CD4-positive, alpha-beta memory T cell (primary cell): ENCODE results near the gene SIN3B. TPM values are rescaled to one million over a fixed set of nuclear protein-coding genes. Genes with fewer than 3 reads are reported as not detected.
A peak's percentile ranks its signal among the peaks of the same experiment; 100 is the strongest.

Source experiments
- CTCF ChIA-PET: fragments of 350-600 bp; sonication (Branson Sonifier 250); formaldehyde crosslinking; loops from one replicate; lab custom pipeline; 2021; ENCODE audit warnings: inconsistent platforms; ENCODE audit not compliant: partially characterized antibody; lab: Charles Lee
- POLR2A ChIA-PET: fragments of 350-600 bp; sonication (Branson Sonifier 250); formaldehyde crosslinking; loops from one replicate; lab custom pipeline; 2021; ENCODE audit not compliant: partially characterized antibody; lab: Charles Lee
- DNase-seq, 5 donors: peaks; one replicate each; pipeline versions ENCODE4 v3.0.0 to v3.0.0-alpha.2; 2020 to 2022; ENCODE audit warnings: mixed read lengths in 1 of 5
- H3K27ac ChIP-seq: one replicate; pipeline ENCODE4 v1.7.0; 2013; ENCODE audit warnings: low read depth, low read length
- H3K27me3 ChIP-seq: 2 replicates; pipeline ENCODE4 v1.7.0; 2013; ENCODE audit warnings: mild to moderate bottlenecking, low read length, moderate library complexity; ENCODE audit not compliant: insufficient read depth
- H3K36me3 ChIP-seq: 2 replicates; pipeline ENCODE4 v1.7.0; 2013; ENCODE audit warnings: mild to moderate bottlenecking, low read length, moderate library complexity; ENCODE audit not compliant: insufficient read depth
- H3K4me1 ChIP-seq: 2 replicates; pipeline ENCODE4 v1.7.0; 2013; ENCODE audit warnings: mild to moderate bottlenecking, low read length, moderate library complexity; ENCODE audit not compliant: insufficient read depth
- H3K4me3 ChIP-seq, 2 donors: one replicate each; pipeline ENCODE4 v1.7.0; 2013; ENCODE audit warnings: low read length in 2 of 2, mild to moderate bottlenecking in 1 of 2
- H3K9me3 ChIP-seq, 2 donors: one replicate each; pipeline ENCODE4 v1.7.0; 2013; ENCODE audit warnings: low read length in 2 of 2, control low read depth in 1 of 2; ENCODE audit not compliant: control insufficient read depth in 1 of 2
- H3K27ac Mint-ChIP-seq, 7 donors: one replicate each; pipeline ENCODE4 v1.8.0; 2020 to 2021; ENCODE audit warnings: mixed read lengths in 7 of 7, mild to moderate bottlenecking in 6 of 7, inconsistent platforms in 3 of 7, moderate library complexity in 3 of 7
- H3K27me3 Mint-ChIP-seq, 2 donors: one replicate each; pipeline ENCODE4 v1.8.0; 2020 to 2021; ENCODE audit warnings: mixed read lengths in 2 of 2
- H3K36me3 Mint-ChIP-seq, 2 donors: one replicate each; pipeline ENCODE4 v1.8.0; 2020 to 2021; ENCODE audit warnings: mixed read lengths in 2 of 2, inconsistent platforms in 1 of 2, mild to moderate bottlenecking in 1 of 2
- H3K4me1 Mint-ChIP-seq, 4 donors: one replicate each; pipeline ENCODE4 v1.8.0; 2020 to 2021; ENCODE audit warnings: mixed read lengths in 4 of 4, mild to moderate bottlenecking in 1 of 4
- H3K4me3 Mint-ChIP-seq, 8 donors: one replicate each; pipeline ENCODE4 v1.8.0; 2020 to 2021; ENCODE audit warnings: mixed read lengths in 8 of 8, mild to moderate bottlenecking in 7 of 8, moderate library complexity in 6 of 8, inconsistent platforms in 3 of 8
- H3K9me3 Mint-ChIP-seq, 8 donors: one replicate each; pipeline ENCODE4 v1.8.0; 2020 to 2021; ENCODE audit warnings: mixed read lengths in 8 of 8, mild to moderate bottlenecking in 5 of 8, inconsistent platforms in 3 of 8, moderate library complexity in 1 of 8
- intact Hi-C: fragments of 100-400 bp; cut with micrococcal nuclease; formaldehyde crosslinking; loops from one replicate; pipeline ENCODE4 v1.15.1; 2023
- polyA plus RNA-seq, 2 donors: library from polyadenylated mRNA; unstranded; fragments of 300-500 nt; fragmentation: Illumina TruSeq; gene quantifications; one replicate each; pipeline ENCODE4 v1.2.3, GENCODE V29; 2021
- total RNA-seq, 2 experiments: library from RNA; stranded (reverse); gene quantifications; one replicate each; pipeline ENCODE4 v1.2.3, GENCODE V29; 2021

The SIN3B gene
- total and polyA plus RNA-seq, 4 experiments from 2014 or later: 1.4 to 88.4 (median 46.0) TPM

DNA sequence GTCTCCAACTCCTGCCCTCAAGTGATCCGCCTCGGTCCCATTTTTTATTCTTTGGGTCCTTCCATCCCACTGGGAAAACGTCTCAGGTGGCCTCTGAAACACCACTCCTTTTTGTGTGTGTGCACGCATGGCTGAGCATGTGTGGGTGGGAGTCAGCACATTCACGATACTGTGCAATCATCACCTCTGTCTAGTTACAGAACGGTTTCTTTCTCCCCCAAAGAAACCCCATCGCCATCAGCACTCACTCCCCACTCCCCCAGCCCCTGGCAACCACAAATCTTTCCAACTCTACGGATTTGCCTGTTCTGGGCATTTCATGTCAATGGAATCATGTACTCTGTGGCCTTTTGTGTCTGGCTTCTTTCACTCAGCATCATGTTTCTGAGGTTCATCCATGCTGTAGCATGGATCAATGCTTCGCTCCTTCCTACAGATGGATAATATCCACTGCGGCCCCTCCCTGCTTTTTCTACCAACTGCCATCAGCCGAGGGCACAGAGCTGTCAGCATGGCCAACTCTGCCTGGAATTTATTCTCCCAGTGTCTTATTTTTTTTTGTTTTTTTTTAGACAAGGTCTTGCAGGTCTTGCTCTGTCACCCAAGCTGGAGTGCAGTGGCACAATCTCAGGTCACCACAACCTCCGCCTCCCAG lies 69.3 kb downstream of the SIN3B start:
- peaks cover 10 to 36% (median 23%) of the 10 kb centered on the region in 4 donors for H3K4me1 Mint-ChIP-seq
- Histone ChIP-seq H3K4me1 (peaks cover 20% of the 10 kb centered on the region), H3K36me3 (no peaks in the 10 kb centered on the region), H3K27ac (no peak overlapping the region), H3K9me3 (no peaks in the 10 kb centered on the region), H3K4me3 (no peak overlapping the region), H3K27me3 (no peaks in the 10 kb centered on the region)
- H3K4me3 Mint-ChIP-seq: peak overlapping the region; percentile 68 to 81 (median 78)
- H3K36me3 Mint-ChIP-seq: no peaks in the 10 kb centered on the region
- ChIA-PET POLR2A (no interaction called here), CTCF (no interaction called here)
- H3K27ac Mint-ChIP-seq: peak overlapping the region in 5 of 7 donors; percentile 51 to 78 (median 53)
- peaks cover 0 to 9% (median 0%) of the 10 kb centered on the region in 8 donors for H3K9me3 Mint-ChIP-seq
- no peak for DNase-seq
- intact Hi-C loops: loop anchor here (5.0 kb wide), 1 partner anchor 126 kb away; no protein-coding TSS in a partner anchor
- H3K27me3 Mint-ChIP-seq: peaks cover 0 to 1% of the 10 kb centered on the region in 2 donors

DNA sequence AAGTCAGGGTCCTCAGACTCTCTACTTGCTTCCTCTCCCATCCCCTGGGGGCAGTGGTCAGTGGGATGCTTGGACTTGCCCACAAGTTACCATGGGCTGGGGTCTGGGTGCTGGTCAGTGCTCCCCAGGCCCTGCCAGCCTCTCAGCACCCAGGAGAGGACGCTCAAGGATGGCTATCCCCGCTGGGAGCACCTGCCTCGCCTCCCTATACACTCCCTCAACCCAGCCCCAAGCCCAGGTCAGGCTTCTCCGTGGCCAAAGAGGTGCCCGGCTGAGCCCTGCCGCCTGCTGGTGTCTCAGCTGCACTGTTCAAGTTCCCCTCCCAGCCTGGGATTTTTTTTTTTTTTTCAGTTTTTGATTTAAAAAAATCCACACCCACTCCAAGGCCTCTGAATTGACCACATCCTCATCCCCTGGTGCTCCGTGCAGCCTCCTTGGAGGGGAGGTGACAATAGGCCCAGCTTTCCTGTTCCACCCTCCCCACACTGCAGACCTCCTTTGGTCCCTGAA lies 70.4 kb downstream of the SIN3B start:
- Histone ChIP-seq H3K27me3 (no peaks in the 10 kb centered on the region), H3K4me1 (peaks cover 20% of the 10 kb centered on the region), H3K27ac (no peak overlapping the region), H3K4me3 (no peak overlapping the region), H3K9me3 (no peaks in the 10 kb centered on the region), H3K36me3 (no peaks in the 10 kb centered on the region)
- ChIA-PET POLR2A (no interaction called here), CTCF (no interaction called here)
- Mint-ChIP-seq H3K9me3 (peaks cover 0 to 7% (median 0%) of the 10 kb centered on the region in 8 donors), H3K27ac (peak overlapping the region in 6 of 7 donors; percentile 25 to 84 (median 62)), H3K4me1 (peaks cover 10 to 30% (median 19%) of the 10 kb centered on the region in 4 donors), H3K4me3 (peak overlapping the region in 6 of 8 donors; percentile 31 to 74 (median 38)), H3K36me3 (no peaks in the 10 kb centered on the region), H3K27me3 (no peaks in the 10 kb centered on the region)
- peak in 1 of 5 donors; percentile 23 for DNase-seq
- intact Hi-C loops: loop anchor here (5.0 kb wide), 1 partner anchor 127 kb away; no protein-coding TSS in a partner anchor

DNA sequence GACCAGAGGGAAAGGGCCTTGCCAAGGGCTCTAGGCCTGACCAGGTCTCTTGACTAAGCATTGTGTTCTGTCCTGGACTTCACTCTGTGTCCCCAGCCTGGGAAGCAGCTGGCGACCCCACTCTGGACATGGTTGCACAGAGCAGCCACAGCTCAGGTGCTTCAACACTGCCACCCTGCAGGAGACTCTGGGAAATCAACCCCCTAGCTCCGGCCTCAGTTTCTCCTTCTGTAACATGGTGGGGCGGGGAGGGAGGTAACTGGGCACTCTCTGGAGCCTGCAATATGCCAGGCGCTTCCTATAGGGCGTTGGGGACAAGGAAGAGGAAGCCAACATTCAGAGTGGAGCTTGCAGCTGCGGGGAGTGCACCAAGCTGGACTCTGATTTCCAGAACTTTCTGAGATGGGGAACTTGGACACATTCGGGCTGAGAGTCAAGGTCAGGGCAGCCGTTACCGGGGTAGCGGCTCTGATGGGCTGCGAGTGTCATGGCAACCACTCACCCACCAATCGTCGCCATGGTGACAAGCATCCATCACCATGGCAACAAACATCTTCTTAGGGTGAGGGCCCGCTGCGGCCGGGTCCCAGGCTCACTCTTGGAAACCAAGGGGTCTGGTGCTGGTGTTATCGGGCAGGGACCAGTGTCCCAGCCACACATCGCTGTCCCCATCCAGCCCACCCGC lies 72.4 kb downstream of the SIN3B start:
- Histone ChIP-seq H3K4me3 (no peak overlapping the region), H3K4me1 (peaks cover 15% of the 10 kb centered on the region), H3K27me3 (no peaks in the 10 kb centered on the region), H3K9me3 (no peaks in the 10 kb centered on the region), H3K36me3 (no peaks in the 10 kb centered on the region), H3K27ac (no peak overlapping the region)
- intact Hi-C loops: no loop called here
- ChIA-PET CTCF (no interaction called here), POLR2A (no interaction called here)
- Mint-ChIP-seq H3K27me3 (no peaks in the 10 kb centered on the region), H3K9me3 (peaks cover 0 to 7% (median 0%) of the 10 kb centered on the region in 8 donors), H3K4me1 (peaks cover 8 to 23% (median 16%) of the 10 kb centered on the region in 4 donors), H3K27ac (no peak overlapping the region), H3K36me3 (no peaks in the 10 kb centered on the region), H3K4me3 (no peak overlapping the region)
- DNase-seq: no peak

DNA sequence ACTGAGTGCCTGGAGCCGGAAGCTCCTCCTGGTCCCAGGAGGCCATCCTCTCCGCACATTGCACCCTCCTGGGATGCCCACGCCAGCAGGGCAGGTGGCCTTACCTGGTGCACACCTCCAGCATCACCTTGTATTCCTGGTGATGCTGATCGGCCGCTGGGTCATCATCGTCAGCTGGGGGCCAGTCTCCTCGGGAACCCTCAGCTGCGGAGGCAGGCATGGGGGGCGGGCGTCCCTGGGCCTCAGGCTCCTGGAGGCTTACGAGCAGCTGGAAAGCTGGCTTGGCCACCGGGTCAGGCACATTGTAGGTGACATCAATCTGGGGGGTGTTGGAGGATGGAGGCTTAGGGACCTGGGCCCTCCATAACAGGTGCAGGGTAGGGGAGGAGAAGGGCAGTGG lies 73.3 kb downstream of the SIN3B start:
- Mint-ChIP-seq H3K27me3 (no peaks in the 10 kb centered on the region), H3K4me1 (peaks cover 8 to 23% (median 15%) of the 10 kb centered on the region in 4 donors), H3K4me3 (no peak overlapping the region), H3K9me3 (peaks cover 0 to 7% (median 0%) of the 10 kb centered on the region in 8 donors), H3K27ac (no peak overlapping the region), H3K36me3 (no peaks in the 10 kb centered on the region)
- CTCF ChIA-PET: interaction anchor here (0.9 kb wide), 1 partner anchor 14 kb away, joined by 3 read pairs; no protein-coding TSS in a partner anchor
- H3K4me1 ChIP-seq: peaks cover 15% of the 10 kb centered on the region
- no peaks in the 10 kb centered on the region for H3K27me3 ChIP-seq
- no peaks in the 10 kb centered on the region for H3K36me3 ChIP-seq
- intact Hi-C loops: no loop called here
- no peaks in the 10 kb centered on the region for H3K9me3 ChIP-seq
- H3K27ac ChIP-seq: no peak overlapping the region
- H3K4me3 ChIP-seq: no peak overlapping the region
- POLR2A ChIA-PET: no interaction called here
- no peak for DNase-seq

DNA sequence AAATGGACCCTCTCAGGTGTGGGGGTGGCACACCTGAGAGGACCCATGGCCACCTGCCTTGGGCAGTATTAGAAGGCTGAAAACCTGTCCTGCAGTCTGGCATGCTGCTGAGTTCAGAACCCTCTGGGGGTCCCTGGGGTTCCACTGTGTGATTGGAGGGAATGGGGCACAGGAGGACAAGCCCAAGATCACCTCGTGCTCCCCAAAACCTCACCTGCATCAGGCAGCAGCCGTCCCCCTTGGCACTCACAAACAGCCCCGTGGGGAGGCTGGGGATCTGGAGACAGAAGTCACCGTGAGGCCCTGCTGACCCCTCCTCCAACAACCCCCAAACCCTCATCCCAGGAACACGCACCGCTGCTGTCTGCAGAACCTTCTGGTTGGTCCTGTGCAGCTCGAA lies 74.1 kb downstream of the SIN3B start:
- H3K27ac ChIP-seq: no peak overlapping the region
- no peaks in the 10 kb centered on the region for H3K27me3 ChIP-seq
- H3K9me3 ChIP-seq: no peaks in the 10 kb centered on the region
- ChIA-PET POLR2A (no interaction called here), CTCF (no interaction called here)
- H3K4me1 ChIP-seq: peaks cover 15% of the 10 kb centered on the region
- DNase-seq: no peak
- no peak overlapping the region for H3K27ac Mint-ChIP-seq
- H3K9me3 Mint-ChIP-seq: peaks cover 0 to 4% (median 0%) of the 10 kb centered on the region in 8 donors
- H3K36me3 Mint-ChIP-seq: no peaks in the 10 kb centered on the region
- peaks cover 6 to 19% (median 13%) of the 10 kb centered on the region in 4 donors for H3K4me1 Mint-ChIP-seq
- intact Hi-C loops: no loop called here
- H3K27me3 Mint-ChIP-seq: no peaks in the 10 kb centered on the region
- no peak overlapping the region for H3K4me3 ChIP-seq
- H3K4me3 Mint-ChIP-seq: no peak overlapping the region
- H3K36me3 ChIP-seq: no peaks in the 10 kb centered on the region

DNA sequence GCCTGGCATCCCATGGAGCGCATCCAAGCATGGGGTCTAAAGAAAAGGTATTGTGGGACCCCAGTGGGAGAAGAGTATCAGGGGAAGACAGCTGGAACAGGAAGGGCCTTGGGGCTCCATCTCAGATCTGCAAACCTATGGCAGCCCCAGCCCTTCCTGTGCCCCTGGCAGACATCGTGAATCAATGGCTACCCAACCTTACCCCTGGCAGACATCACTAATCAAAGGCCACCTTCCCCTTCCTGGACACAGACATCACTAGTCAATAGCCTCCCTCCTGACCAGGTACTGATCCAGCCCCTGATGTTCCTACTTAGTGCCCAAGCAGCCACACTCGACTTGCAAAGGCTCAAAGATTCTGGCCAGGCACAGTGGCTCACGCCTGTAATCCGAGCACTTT lies 75.4 kb downstream of the SIN3B start:
- no peaks in the 10 kb centered on the region for H3K27me3 ChIP-seq
- no peak overlapping the region for H3K27ac Mint-ChIP-seq
- intact Hi-C loops: no loop called here
- no peak overlapping the region for H3K4me3 Mint-ChIP-seq
- H3K36me3 ChIP-seq: no peaks in the 10 kb centered on the region
- ChIA-PET CTCF (no interaction called here), POLR2A (no interaction called here)
- H3K4me1 ChIP-seq: peaks cover 4% of the 10 kb centered on the region
- peaks cover 2 to 7% (median 5%) of the 10 kb centered on the region in 4 donors for H3K4me1 Mint-ChIP-seq
- no peaks in the 10 kb centered on the region for H3K27me3 Mint-ChIP-seq
- H3K9me3 Mint-ChIP-seq: peaks cover 0 to 3% (median 0%) of the 10 kb centered on the region in 8 donors
- no peak overlapping the region for H3K27ac ChIP-seq
- no peaks in the 10 kb centered on the region for H3K9me3 ChIP-seq
- no peak overlapping the region for H3K4me3 ChIP-seq
- no peak for DNase-seq
- no peaks in the 10 kb centered on the region for H3K36me3 Mint-ChIP-seq

DNA sequence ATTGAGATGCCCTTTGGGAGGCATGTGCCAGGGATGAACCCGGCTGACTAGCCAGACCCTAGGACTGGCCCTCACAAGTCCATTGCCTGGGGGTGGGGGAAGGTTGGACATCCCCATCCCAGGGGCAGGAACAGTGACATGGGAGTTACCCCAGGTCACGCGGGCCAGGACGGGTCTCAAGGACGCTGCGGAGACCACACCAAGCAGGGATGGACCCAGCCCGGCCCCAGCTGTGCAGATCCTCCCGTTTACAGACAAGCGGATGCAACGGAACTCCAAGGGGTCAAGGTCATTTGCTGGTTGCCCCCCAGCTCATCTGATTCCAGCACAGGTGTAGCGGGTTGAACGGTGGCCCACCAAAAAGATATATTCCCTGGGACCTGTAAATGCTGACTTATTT lies 79.6 kb downstream of the SIN3B start:
- no peak overlapping the region for H3K27ac ChIP-seq
- Mint-ChIP-seq H3K9me3 (peaks cover 0 to 28% (median 24%) of the 10 kb centered on the region in 8 donors), H3K36me3 (peaks cover 8% of the 10 kb centered on the region in 2 donors), H3K4me3 (no peak overlapping the region), H3K4me1 (no peaks in the 10 kb centered on the region), H3K27ac (no peak overlapping the region), H3K27me3 (no peaks in the 10 kb centered on the region)
- intact Hi-C loops: no loop called here
- no peaks in the 10 kb centered on the region for H3K27me3 ChIP-seq
- DNase-seq: no peak
- no peaks in the 10 kb centered on the region for H3K4me1 ChIP-seq
- no peaks in the 10 kb centered on the region for H3K36me3 ChIP-seq
- peaks cover 0 to 8% of the 10 kb centered on the region in 2 donors for H3K9me3 ChIP-seq
- ChIA-PET CTCF (no interaction called here), POLR2A (no interaction called here)
- H3K4me3 ChIP-seq: no peak overlapping the region
